Nephron (organoid): ENCODE results near the gene GCK.

Experiments
- H3K27ac Mint-ChIP-seq, 3 experiments: 2 replicates each; pipeline ENCODE4 v1.8.0; 2020; ENCODE audit warnings: mixed read lengths in 3 of 3, mild to moderate bottlenecking in 2 of 3, moderate library complexity in 1 of 3
- H3K27me3 Mint-ChIP-seq: 2 replicates; pipeline ENCODE4 v1.8.0; 2021; ENCODE audit warnings: low read depth, mild to moderate bottlenecking, moderate library complexity, mixed read lengths
- H3K36me3 Mint-ChIP-seq: 2 replicates; pipeline ENCODE4 v1.8.0; 2020; ENCODE audit warnings: low read depth, mixed read lengths
- H3K4me1 Mint-ChIP-seq: 2 replicates; pipeline ENCODE4 v1.8.0; 2020; ENCODE audit warnings: mixed read lengths
- H3K4me3 Mint-ChIP-seq, 3 experiments: 2 replicates each; pipeline ENCODE4 v1.8.0; 2020; ENCODE audit warnings: mild to moderate bottlenecking in 3 of 3, mixed read lengths in 3 of 3, moderate library complexity in 2 of 3
- H3K9me3 Mint-ChIP-seq: 2 replicates; pipeline ENCODE4 v1.8.0; 2020; ENCODE audit warnings: mixed read lengths
- TF ChIP-seq, protein P1 (sequence below), 3 experiments: fragments of 200-600 bp; sonication (generic); IDR thresholded peaks; one replicate each; pipeline ENCODE4 v1.5.0; 2021; ENCODE audit warnings: antibody characterized with exemption in 3 of 3; ENCODE audit not compliant: unreplicated experiment in 3 of 3

The GCK gene

DNA sequence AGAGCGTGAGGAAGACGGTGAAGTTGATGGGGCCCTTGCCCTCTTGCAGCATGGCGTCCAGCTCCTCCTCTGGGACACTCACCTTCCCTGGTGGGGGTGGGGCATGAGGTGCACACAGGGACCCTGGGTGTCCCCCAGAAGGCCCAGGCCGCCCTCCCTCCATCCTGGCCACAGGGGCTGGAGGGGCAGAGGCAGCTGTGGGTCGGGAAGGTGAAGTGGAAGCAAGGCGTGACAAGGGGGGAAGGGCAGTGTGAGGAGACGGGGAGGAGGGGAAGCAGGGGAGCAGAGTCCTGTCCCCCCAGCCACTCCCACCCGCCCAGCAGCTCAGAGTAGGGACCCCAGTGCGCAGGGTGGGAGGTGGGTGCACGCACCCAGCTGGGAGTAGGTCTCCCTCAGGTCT lies 48.9 kb downstream of the GCK start:
- Mint-ChIP-seq H3K27me3 (peaks cover 22% of the 10 kb centered on the region), H3K27ac (no peak overlapping the region), H3K9me3 (no peaks in the 10 kb centered on the region), H3K36me3 (no peaks in the 10 kb centered on the region), H3K4me1 (peaks cover 10% of the 10 kb centered on the region), H3K4me3 (no peak overlapping the region)
- TF ChIP-seq, protein P1, sequence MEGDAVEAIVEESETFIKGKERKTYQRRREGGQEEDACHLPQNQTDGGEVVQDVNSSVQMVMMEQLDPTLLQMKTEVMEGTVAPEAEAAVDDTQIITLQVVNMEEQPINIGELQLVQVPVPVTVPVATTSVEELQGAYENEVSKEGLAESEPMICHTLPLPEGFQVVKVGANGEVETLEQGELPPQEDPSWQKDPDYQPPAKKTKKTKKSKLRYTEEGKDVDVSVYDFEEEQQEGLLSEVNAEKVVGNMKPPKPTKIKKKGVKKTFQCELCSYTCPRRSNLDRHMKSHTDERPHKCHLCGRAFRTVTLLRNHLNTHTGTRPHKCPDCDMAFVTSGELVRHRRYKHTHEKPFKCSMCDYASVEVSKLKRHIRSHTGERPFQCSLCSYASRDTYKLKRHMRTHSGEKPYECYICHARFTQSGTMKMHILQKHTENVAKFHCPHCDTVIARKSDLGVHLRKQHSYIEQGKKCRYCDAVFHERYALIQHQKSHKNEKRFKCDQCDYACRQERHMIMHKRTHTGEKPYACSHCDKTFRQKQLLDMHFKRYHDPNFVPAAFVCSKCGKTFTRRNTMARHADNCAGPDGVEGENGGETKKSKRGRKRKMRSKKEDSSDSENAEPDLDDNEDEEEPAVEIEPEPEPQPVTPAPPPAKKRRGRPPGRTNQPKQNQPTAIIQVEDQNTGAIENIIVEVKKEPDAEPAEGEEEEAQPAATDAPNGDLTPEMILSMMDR (IDR thresholded peaks at IDR 0.05; ENCODE audit: unreplicated experiment in 3 of 3): no peak

DNA sequence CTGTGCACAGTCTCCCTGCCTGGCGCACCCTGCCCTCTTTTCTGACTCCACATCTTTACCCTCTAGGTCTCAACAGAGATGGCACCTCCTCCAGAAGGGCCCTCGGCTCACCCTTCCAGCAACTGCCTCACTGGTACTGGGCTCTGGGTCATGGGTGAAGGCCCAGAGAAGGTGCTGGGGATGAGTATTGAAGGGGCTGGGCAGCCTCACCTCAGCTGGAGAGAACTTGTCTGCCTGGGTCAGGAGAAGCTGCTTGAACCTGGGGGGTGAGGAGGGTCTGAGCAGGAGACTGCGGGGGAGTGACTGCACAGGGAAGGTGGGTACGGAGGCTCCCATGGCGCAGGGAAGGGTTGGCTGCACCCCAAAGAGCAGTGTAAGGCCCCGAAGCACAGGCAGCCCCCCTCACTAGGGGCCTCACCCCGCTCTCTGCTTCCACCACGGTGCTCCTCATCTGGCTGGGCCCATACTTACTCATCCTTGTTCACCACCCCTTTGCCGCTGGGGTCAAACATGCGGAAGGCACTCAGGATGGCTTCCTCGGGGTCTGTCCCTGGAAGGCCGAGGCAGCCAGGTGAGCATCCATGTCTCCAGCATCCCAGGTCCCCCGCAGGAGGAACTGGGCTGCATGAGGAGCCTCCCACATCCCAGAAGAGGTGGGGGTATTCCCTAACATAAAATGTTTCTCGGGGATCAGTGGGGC lies 49.8 kb downstream of the GCK start:
- Mint-ChIP-seq H3K4me3 (no peak overlapping the region), H3K4me1 (peaks cover 10% of the 10 kb centered on the region)
- TF ChIP-seq, protein P1 (IDR thresholded peaks at IDR 0.05; ENCODE audit: unreplicated experiment in 3 of 3): no peak

DNA sequence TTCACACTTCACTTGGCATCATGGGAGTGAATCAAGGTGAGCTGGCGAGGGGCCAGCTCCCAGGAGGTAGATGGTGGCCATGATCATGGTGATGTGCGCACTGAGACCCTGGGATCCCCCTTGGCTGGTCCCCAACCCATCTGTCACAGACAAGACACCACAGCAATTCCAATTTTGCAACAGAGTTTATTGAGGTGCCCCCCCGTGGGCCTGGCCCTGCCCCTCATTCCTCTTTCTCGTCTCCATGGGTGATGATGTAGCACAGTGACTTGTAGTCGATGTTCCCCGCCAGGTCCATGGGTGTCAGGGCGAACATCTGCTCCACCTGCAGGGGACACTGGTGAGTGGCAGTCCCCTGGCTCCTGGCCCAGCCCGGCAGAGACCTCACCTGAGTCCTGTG lies 50.5 kb downstream of the GCK start:
- Mint-ChIP-seq H3K4me3 (no peak overlapping the region), H3K36me3 (no peaks in the 10 kb centered on the region), H3K4me1 (peaks cover 6% of the 10 kb centered on the region), H3K9me3 (no peaks in the 10 kb centered on the region), H3K27ac (no peak overlapping the region), H3K27me3 (peaks cover 12% of the 10 kb centered on the region)
- TF ChIP-seq, protein P1 (IDR thresholded peaks at IDR 0.05; ENCODE audit: unreplicated experiment in 3 of 3): no peak

More for the DNA sequence above, 49.8 kb downstream of the GCK start:
- Mint-ChIP-seq H3K27me3 (peaks cover 17% of the 10 kb centered on the region), H3K9me3 (no peaks in the 10 kb centered on the region), H3K27ac (no peak overlapping the region), H3K36me3 (no peaks in the 10 kb centered on the region)

DNA sequence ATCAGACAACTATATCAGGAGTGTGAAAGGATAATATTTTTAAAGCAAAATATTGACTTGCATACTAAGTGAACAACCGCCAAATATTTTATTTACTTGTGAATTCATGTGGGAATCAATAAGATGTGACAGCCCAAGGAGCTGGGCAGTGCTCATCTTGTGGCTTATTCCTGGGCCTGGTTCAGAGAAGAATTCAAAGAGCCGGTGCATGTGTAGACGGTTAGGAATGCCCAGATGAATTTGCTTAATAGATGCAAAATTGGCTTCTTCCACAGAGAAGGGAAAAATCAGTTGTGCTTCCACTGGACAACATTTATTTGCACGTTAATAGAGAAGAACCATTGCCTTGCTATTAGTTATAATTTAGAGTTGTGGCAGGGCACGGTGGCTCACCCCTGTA lies 52.5 kb downstream of the GCK start:
- Mint-ChIP-seq H3K4me1 (peaks cover 12% of the 10 kb centered on the region), H3K4me3 (no peak overlapping the region), H3K27ac (peak overlapping the region in 1 of 3 experiments; percentile 20), H3K27me3 (peaks cover 7% of the 10 kb centered on the region), H3K36me3 (no peaks in the 10 kb centered on the region), H3K9me3 (no peaks in the 10 kb centered on the region)
- TF ChIP-seq, protein P1 (IDR thresholded peaks at IDR 0.05; ENCODE audit: unreplicated experiment in 3 of 3): no peak

DNA sequence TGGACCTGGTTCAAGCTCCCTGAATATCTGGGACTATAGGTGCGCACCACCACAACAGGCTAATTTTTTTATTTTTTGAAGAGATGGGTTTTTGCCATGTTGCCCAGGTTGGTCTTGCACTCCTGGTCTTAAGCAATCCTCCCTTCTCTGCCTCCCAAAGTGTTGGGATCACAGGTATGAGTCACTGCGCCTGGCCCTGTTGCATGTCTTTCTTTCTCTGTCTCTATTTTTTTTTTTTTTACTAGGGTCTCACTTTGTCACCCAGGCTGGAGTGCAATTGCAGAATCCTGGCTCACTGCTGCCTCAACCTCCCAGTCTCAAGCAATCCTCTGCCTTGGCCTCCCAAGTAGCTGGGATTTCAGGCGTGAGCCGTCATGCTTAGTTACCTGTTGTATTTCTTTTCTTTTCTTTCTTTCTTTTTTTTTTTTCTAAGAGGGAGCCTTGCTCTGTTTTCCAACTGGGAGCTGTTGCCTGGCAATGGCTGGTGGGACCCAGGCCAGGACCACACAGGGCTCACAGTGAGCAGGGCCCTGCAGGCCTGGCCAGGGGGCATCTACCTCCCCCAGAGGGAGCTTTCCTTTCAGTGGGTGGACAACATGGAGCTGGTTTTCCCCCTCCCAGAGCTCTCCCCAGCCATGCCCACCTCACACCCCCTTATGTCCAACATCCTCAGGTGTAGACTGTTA lies 54.2 kb downstream of the GCK start:
- Mint-ChIP-seq H3K36me3 (no peaks in the 10 kb centered on the region), H3K4me1 (peaks cover 19% of the 10 kb centered on the region), H3K9me3 (no peaks in the 10 kb centered on the region), H3K4me3 (no peak overlapping the region), H3K27me3 (peaks cover 7% of the 10 kb centered on the region), H3K27ac (peak overlapping the region in 2 of 3 experiments; percentile 15 to 34)
- TF ChIP-seq, protein P1 (IDR thresholded peaks at IDR 0.05; ENCODE audit: unreplicated experiment in 3 of 3): no peak
